Thyroid gland (tissue), 4 donors: ENCODE measurements around the gene CTNNA2.

Source experiments
- CTCF ChIP-seq, 6 experiments: fragments of 200-600 bp in 3 of 6; fragments of 450-650 bp in 3 of 6; sonication (generic) in 3 of 6; IDR thresholded peaks; one replicate each; pipeline ENCODE4 v1.5.1; 2016 to 2019; ENCODE audit warnings: antibody characterized with exemption in 6 of 6, mild to moderate bottlenecking in 2 of 6, inconsistent platforms in 1 of 6, moderate library complexity in 1 of 6
- POLR2A ChIP-seq, 2 donors: fragments of 450-650 bp; IDR thresholded peaks; one replicate each; pipeline ENCODE4 v1.6.1; 2017; ENCODE audit warnings: antibody characterized with exemption in 2 of 2, mild to moderate bottlenecking in 2 of 2, moderate library complexity in 1 of 2

- TF ChIP-seq POLR2A (IDR thresholded peaks at IDR 0.05) = no peak
- no peak for TF ChIP-seq CTCF (IDR thresholded peaks at IDR 0.05)
Observed at GRCh38 chr2:79758042-79758441, 245.2 kb downstream of the CTNNA2 start.
